Right lobe of liver (tissue), 6 donors: ENCODE results near the gene CD99. TPM values are rescaled to one million over a fixed set of nuclear protein-coding genes. Genes with fewer than 3 reads are reported as not detected.
A peak's percentile ranks its signal among the peaks of the same experiment; 100 is the strongest.

Experiments
- ATAC-seq, 4 donors: fragments of 200-7000 bp; cut with Tn5 transposase; one replicate each; pipeline ENCODE4 v1.9.1; 2020; ENCODE audit warnings: mild to moderate bottlenecking in 4 of 4, moderate library complexity in 4 of 4
- DNase-seq, 3 donors: peaks; one replicate each; pipeline ENCODE4 v3.0.0-alpha.2; 2020
- H3K27ac ChIP-seq, 3 donors: fragments of 200-600 bp; one replicate each; pipeline ENCODE4 v1.8.0; 2022
- H3K27me3 ChIP-seq, 2 donors: fragments of 200-600 bp; one replicate each; pipeline ENCODE4 v1.8.0; 2022
- H3K36me3 ChIP-seq, 4 donors: fragments of 200-600 bp; sonication (generic) in 1 of 4; one replicate each; pipeline versions ENCODE4 v1.5.1 to v1.8.0; 2017 to 2022; ENCODE audit warnings: control low read depth in 1 of 4
- H3K4me1 ChIP-seq, 4 donors: fragments of 200-600 bp; sonication (generic) in 1 of 4; one replicate each; pipeline versions ENCODE4 v1.5.1 to v1.8.0; 2017 to 2022; ENCODE audit warnings: control low read depth in 1 of 4
- H3K4me3 ChIP-seq, 3 donors: fragments of 200-600 bp; one replicate each; pipeline ENCODE4 v1.8.0; 2022
- H3K9me3 ChIP-seq, 4 donors: fragments of 200-600 bp; sonication (generic) in 1 of 4; one replicate each; pipeline versions ENCODE4 v1.5.1 to v1.8.0; 2017 to 2022; ENCODE audit warnings: control low read depth in 1 of 4
- CTCF ChIP-seq, 4 donors: fragments of 200-600 bp in 3 of 4; fragments of 450-650 bp in 1 of 4; IDR thresholded peaks; one replicate each; pipeline versions ENCODE4 v1.5.1 to v1.8.0; 2016 to 2022; ENCODE audit warnings: antibody characterized with exemption in 4 of 4, mild to moderate bottlenecking in 2 of 4
- POLR2A ChIP-seq: fragments of 450-650 bp; IDR thresholded peaks from one replicate; pipeline ENCODE4 v1.6.1; 2017; ENCODE audit warnings: antibody characterized with exemption, mild to moderate bottlenecking
- WGBS: methylation state at CpG from one replicate; pipeline ENCODE4 v1.1.6; 2018; ENCODE audit warnings: low coverage, low lambda C conversion rate; ENCODE audit not compliant: insufficient coverage; ENCODE audit errors: missing lambda C conversion rate; 5-methylcytosine and 5-hydroxymethylcytosine counted together
- intact Hi-C, 2 donors: fragments of 100-400 bp; cut with DNase I; formaldehyde crosslinking; loops; one replicate each; pipeline versions ENCODE4 v1.11.2 to v1.14.1; 2022
- total RNA-seq, 6 experiments: library from RNA; depleted of rRNA in 2 of 6; stranded (reverse); fragments of >200 nt in 2 of 6; fragmentation: NEBNext Ultra II Directional in 3 of 6; extraction: Animal tissue kit (Norgen Biotek cat#: 25700) in 3 of 6; gene quantifications; one replicate each; pipeline versions ENCODE4 v1.1.0 to v1.2.4, GENCODE V29; 2016 to 2023
- donor health status: DM: no; HTN: yes; CAD: no.
- donor health status: DM: no; HTN: no; CAD: no.
- donor health status: DM: no; HTN: no; CAD: no.
- donor health status: DM: no; HTN: yes; CAD: no.
- donor health status: DM: no; HTN: yes; CAD: no.

The CD99 gene
- total RNA-seq, 6 experiments from 2014 or later = 88.5 to 139 (median 119) TPM

DNA sequence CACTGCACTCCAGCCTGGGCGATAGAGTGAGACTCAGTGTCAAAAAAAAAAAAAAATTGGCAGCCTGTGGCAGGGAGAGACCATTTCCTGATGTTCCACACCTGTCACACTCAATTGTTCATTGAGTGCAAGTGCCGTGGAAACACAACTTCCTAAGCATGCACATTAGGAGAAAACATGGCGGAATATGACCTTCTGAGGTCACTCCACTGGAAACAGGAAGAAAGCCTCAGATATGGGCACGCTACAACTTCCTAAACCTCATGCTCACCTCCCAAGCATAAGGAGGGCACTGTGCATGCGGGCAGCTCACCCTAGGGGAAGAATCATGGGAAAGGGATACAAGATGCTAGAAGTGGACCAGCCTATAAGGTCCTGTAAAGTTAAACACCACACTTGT is 28.5 kb upstream of the CD99 start:
- Histone ChIP-seq H3K27me3 (no peaks in the 10 kb centered on the region), H3K4me3 (no peak overlapping the region), H3K9me3 (no peaks in the 10 kb centered on the region), H3K4me1 (peaks cover 0 to 8% (median 0%) of the 10 kb centered on the region in 4 donors), H3K36me3 (no peaks in the 10 kb centered on the region), H3K27ac (no peak overlapping the region)
- peak in 2 of 4 donors; percentile 29 to 38 for ATAC-seq
- 94% methylated on average over 5 of the region's 5 CpGs for WGBS
- TF ChIP-seq POLR2A = no peak
- TF ChIP-seq CTCF (IDR thresholded peaks at IDR 0.05) = no peak
- intact Hi-C loops = no loop called here
- no peak for DNase-seq

DNA sequence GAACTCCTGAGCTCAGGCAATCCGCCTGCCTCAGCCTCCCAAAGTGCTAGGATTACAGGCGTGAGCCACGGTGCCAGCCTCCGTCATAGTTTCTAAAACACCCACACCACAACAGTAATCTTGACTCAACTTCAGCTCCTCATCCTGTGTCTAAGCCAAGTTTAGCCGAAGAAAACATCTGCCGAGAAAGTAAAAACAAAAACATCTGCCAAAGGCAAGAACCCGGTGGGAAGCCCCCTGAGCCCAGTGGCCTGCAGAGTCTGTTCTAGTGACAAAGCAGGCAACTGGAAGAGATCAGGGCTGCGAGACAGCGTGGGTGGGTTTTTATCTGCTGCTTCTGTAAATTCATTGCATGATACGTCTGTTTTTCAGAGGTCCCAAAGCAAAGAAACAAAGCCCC is 26.6 kb upstream of the CD99 start:
- no peak overlapping the region for H3K27ac ChIP-seq
- no peaks in the 10 kb centered on the region for H3K27me3 ChIP-seq
- H3K4me3 ChIP-seq = no peak overlapping the region
- H3K9me3 ChIP-seq = no peaks in the 10 kb centered on the region
- intact Hi-C loops = no loop called here
- no peak for DNase-seq
- TF ChIP-seq CTCF (IDR thresholded peaks at IDR 0.05) (no peak), POLR2A (no peak)
- no peaks in the 10 kb centered on the region for H3K36me3 ChIP-seq
- ATAC-seq = no peak
- no peaks in the 10 kb centered on the region for H3K4me1 ChIP-seq
- 79% methylated on average over 10 of the region's 10 CpGs for WGBS

- Histone ChIP-seq H3K36me3 (no peaks in the 10 kb centered on the region), H3K4me3 (no peak overlapping the region), H3K27ac (no peak overlapping the region), H3K4me1 (no peaks in the 10 kb centered on the region), H3K9me3 (no peaks in the 10 kb centered on the region), H3K27me3 (no peaks in the 10 kb centered on the region)
- TF ChIP-seq POLR2A = no peak
- TF ChIP-seq CTCF (IDR thresholded peaks at IDR 0.05) = no peak
- peak in 1 of 4 donors; percentile 28 for ATAC-seq
- intact Hi-C loops = no loop called here
- 51% methylated on average over 6 of the region's 7 CpGs for WGBS
- DNase-seq = no peak
These were observed 25.4 kb upstream of the CD99 start for GRCh38 chrX:2665387-2666304.

DNA sequence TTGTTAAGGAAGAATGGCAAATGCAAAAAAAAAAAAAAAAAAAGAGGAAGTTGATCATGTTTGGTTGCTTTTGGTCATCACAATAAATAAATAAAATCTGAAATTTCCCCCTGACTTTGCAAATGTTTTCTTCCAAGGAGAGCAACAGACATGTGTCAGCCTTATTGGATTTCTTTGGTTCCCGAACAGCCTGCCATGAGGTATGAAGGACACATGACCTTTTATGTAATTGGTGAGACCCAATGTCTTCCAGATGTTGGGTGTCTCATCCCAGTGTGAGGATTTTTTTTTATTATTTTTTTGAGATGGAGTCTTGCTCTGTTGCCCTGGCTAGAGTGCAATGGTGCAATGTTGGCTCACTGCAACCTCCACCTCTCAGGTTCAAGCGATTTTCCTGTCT is 24.6 kb upstream of the CD99 start:
- no peak for TF ChIP-seq CTCF (IDR thresholded peaks at IDR 0.05)
- TF ChIP-seq POLR2A = no peak
- intact Hi-C loops = no loop called here
- 95% methylated on average over 2 of the region's 2 CpGs for WGBS
- no peak overlapping the region for H3K27ac ChIP-seq
- H3K4me1 ChIP-seq = no peaks in the 10 kb centered on the region
- ATAC-seq (no peak), DNase-seq (no peak)
- H3K36me3 ChIP-seq = no peaks in the 10 kb centered on the region
- no peak overlapping the region for H3K4me3 ChIP-seq
- H3K9me3 ChIP-seq = no peaks in the 10 kb centered on the region
- no peaks in the 10 kb centered on the region for H3K27me3 ChIP-seq
